ENCODE data around the gene FAM83C.

FAM83C gene

GRCh38 chr20:35298264-35298663, 6.0 kb upstream of the FAM83C start:
- DNase-seq (ENCODE audit: low spot score): no peak

- no peak for DNase-seq (ENCODE audit: low spot score)
These were observed 5.5 kb upstream of the FAM83C start for GRCh38 chr20:35297740-35298139.

- no peak for DNase-seq (ENCODE audit: low spot score)
These were observed 4.9 kb upstream of the FAM83C start for GRCh38 chr20:35297155-35297554.

- no peak for DNase-seq (ENCODE audit: low spot score)
These were observed 3.9 kb upstream of the FAM83C start for GRCh38 chr20:35296101-35296554.

GRCh38 chr20:35295674-35296073, 3.4 kb upstream of the FAM83C start:
- no peak for DNase-seq (ENCODE audit: low spot score)

- no peak for DNase-seq (ENCODE audit: low spot score)
These were observed 2.8 kb upstream of the FAM83C start for GRCh38 chr20:35295058-35295457.

GRCh38 chr20:35294293-35294685, 2.1 kb upstream of the FAM83C start:
- no peak for DNase-seq (ENCODE audit: low spot score)

GRCh38 chr20:35293303-35294292, 1.4 kb upstream of the FAM83C start:
- DNase-seq (ENCODE audit: low spot score): no peak

- DNase-seq (ENCODE audit: low spot score): no peak
These were observed 470 bp upstream of the FAM83C start for GRCh38 chr20:35292504-35293285.

- DNase-seq (ENCODE audit: low spot score): no peak
These were observed 1.3 kb downstream of the FAM83C start for GRCh38 chr20:35290887-35291417.

- DNase-seq (ENCODE audit: low spot score): no peak
These were observed 1.9 kb downstream of the FAM83C start for GRCh38 chr20:35290186-35290886.

- DNase-seq (ENCODE audit: low spot score): no peak
These were observed 3.7 kb downstream of the FAM83C start for GRCh38 chr20:35288325-35289060.

GRCh38 chr20:35287509-35288324, 4.5 kb downstream of the FAM83C start:
- DNase-seq (ENCODE audit: low spot score): no peak

- DNase-seq (ENCODE audit: low spot score): no peak
These were observed 5.2 kb downstream of the FAM83C start for GRCh38 chr20:35286899-35287508.

GRCh38 chr20:35286077-35286898, 5.9 kb downstream of the FAM83C start:
- DNase-seq (ENCODE audit: low spot score): no peak

GRCh38 chr20:35285806-35286076, 6.5 kb downstream of the FAM83C start:
- no peak for DNase-seq (ENCODE audit: low spot score)

- no peak for DNase-seq (ENCODE audit: low spot score)
These were observed 7.0 kb downstream of the FAM83C start for GRCh38 chr20:35284992-35285805.

GRCh38 chr20:35284267-35284991, 7.8 kb downstream of the FAM83C start, which contains the start of gene EIF6:
EIF6 (minus strand) TSS chr20:35284772; CDS start chr20:35284487, 285 bp downstream.
- peak; percentile 95 for DNase-seq (ENCODE audit: low spot score)

All from iPS-NIHi11 (cell line).